ENCODE results near the gene KRT5. TPM values are rescaled to one million over a fixed set of nuclear protein-coding genes. Genes with fewer than 3 reads are reported as not detected.

KRT5 gene
- total RNA-seq, 1 donor = not detected

DNA sequence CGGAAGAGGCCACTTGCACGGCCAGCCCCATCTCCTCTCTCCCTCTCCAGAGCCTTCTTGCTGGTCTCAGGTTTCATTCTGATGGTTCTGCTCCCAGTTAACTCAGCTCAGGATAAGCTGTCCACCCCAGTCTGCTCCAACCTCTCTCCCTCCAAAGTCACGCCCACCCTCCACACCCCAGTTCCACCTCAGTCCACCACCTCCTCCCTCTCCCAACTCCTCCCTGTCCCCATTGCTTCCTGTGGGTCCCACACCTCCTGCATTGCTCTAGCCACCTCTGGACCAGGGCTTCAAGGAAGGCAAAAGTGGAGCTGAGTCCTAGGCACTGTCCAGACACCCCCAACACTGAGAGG is 19.6 kb upstream of the KRT5 start:
- DNase-seq (ENCODE audit: low read depth) = no peak
- TF ChIP-seq, protein P1, sequence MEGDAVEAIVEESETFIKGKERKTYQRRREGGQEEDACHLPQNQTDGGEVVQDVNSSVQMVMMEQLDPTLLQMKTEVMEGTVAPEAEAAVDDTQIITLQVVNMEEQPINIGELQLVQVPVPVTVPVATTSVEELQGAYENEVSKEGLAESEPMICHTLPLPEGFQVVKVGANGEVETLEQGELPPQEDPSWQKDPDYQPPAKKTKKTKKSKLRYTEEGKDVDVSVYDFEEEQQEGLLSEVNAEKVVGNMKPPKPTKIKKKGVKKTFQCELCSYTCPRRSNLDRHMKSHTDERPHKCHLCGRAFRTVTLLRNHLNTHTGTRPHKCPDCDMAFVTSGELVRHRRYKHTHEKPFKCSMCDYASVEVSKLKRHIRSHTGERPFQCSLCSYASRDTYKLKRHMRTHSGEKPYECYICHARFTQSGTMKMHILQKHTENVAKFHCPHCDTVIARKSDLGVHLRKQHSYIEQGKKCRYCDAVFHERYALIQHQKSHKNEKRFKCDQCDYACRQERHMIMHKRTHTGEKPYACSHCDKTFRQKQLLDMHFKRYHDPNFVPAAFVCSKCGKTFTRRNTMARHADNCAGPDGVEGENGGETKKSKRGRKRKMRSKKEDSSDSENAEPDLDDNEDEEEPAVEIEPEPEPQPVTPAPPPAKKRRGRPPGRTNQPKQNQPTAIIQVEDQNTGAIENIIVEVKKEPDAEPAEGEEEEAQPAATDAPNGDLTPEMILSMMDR (IDR thresholded peaks at IDR 0.05; ENCODE audit: insufficient read depth, low read length) = no peak
- H3K4me3 ChIP-seq (ENCODE audit: low read depth, low read length) = no peak overlapping the region

DNA sequence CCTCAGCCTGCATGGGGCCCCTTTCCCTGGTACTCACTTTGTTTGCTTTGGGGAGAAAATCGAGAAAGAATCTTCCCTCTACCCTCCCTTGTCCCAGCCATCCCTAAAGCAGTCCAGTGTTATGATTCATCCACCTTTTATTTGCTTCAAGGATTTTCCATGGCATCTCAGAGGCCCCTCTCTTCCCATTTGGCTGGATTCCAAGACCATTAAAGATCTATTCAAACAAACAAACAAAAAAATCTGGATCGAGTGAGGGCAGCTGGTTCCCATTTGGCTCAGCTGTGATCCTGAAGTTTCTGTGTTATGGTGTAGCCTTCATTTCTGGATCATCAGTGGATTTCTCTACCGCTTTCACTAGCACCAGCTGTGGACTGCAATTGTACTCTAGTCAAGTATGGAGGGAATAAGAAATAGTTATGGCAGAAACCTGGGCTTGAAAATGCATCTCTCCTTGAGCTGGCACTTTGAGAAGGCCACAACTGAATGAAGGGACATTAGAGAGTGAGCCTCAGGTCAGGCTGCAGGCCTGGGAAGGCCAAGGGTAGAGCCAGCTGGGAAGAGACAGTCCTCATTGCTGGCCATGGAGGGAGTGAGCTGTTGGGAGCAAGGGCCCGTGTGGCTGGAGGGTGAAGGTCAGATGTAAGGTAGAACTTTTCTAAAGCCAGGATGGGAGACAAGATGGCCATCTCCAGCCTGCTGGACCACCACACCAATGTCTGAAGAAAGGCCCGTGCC is 19.1 kb upstream of the KRT5 start:
- TF ChIP-seq, protein P1 (IDR thresholded peaks at IDR 0.05; ENCODE audit: insufficient read depth, low read length) = no peak
- peak; percentile 19 for DNase-seq (ENCODE audit: low read depth)
- H3K4me3 ChIP-seq (ENCODE audit: low read depth, low read length) = no peak overlapping the region

DNA sequence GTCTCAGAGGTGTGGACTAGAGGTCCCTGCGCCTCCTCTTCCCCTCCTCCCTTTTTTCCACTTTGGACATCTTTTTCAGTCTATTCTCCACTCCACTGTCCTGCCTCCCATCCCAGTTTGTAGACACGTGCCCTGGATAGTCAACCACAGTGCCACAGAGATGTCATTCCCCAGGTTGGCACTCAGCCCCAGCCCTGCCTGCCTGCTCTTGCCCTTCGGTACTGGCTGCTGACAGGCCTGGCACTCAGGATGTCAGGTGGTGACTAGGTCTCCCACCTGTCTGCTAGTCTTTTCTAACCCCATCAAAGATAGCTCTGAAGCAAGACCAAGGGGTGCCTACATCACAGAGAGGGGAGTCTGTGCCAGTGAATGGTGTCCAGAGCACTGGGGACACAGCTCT is 16.9 kb upstream of the KRT5 start:
- TF ChIP-seq, protein P1 (IDR thresholded peaks at IDR 0.05; ENCODE audit: insufficient read depth, low read length) = no peak
- no peak for DNase-seq (ENCODE audit: low read depth)
- no peak overlapping the region for H3K4me3 ChIP-seq (ENCODE audit: low read depth, low read length)

DNA sequence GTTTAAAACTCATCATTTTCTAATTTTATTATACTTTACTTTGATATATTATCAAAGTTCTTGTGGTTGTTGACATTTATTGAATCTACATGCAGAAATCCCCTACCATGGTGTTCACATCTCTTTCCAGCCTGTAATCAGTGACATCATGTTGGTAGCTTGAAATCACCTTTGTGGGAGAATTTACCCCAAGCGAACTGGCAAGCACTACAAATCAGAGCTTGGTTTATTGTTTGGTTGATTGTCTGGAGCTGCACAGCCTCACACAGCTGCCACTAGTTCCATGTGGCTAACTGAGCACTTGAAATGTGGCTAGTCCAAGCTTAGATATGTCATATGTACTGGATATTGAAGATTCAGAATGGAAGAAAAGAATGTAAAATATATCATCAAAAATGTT is 15.4 kb upstream of the KRT5 start:
- TF ChIP-seq, protein P1 (IDR thresholded peaks at IDR 0.05; ENCODE audit: insufficient read depth, low read length) = no peak
- no peak overlapping the region for H3K4me3 ChIP-seq (ENCODE audit: low read depth, low read length)
- DNase-seq (ENCODE audit: low read depth) = no peak

DNA sequence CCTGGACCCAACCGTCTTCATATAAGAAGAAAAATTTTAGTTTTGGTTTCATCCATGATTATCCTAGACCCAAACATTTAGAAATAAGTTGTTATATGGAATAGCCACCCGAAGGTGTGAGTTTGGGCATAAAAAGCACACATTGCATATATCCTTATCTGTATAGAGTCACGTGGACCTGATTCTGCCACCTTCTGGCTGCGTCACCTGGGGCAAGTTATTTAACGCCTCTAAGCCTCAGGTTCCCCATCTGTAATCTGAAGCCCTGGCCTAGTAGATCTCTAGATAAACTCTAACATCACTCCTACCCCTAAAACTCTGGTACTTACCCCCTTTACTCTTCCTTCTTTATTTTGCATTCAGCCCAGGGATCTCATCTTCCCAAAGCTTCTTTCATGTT is 14.3 kb upstream of the KRT5 start:
- TF ChIP-seq, protein P1 (IDR thresholded peaks at IDR 0.05; ENCODE audit: insufficient read depth, low read length) = no peak
- no peak overlapping the region for H3K4me3 ChIP-seq (ENCODE audit: low read depth, low read length)
- no peak for DNase-seq (ENCODE audit: low read depth)

DNA sequence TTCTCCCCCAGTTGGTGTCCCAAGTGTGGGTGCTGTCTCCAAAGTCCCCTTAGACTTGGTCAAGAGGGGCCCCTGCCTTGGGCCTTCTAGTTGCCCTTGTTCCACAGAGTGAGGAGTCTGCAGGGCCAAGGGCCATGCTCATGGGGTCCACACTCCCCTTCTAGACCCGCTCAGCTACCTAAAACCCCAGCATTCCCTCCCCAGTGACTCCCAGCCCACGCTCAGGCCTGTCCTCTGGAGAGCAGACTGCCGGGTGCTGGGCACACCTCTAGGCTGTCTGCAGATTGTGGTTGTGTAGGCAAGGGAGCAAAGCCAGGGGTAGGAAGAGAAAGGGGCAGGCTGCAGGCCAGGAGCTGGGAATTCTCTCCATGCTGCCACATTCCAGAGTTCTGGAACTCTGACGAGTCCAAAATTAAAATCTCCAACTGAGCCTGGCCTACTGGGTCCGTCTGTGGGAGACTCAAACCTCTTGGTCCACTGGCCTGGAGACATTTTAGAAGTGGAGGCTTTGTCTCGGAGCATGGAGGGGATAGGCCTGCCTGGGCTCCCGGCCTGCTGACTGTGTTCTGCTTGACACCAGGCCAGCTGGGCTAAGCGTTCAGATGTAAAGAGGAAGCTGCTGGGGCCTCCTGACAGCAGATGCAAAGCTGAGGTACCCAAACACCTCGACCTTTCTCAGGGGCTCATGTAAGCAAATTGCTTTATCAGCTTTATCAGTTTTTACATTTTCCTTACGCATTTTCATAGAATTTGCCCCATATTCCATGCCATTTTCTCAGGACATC is 13.7 kb upstream of the KRT5 start:
- no peak for DNase-seq (ENCODE audit: low read depth)
- TF ChIP-seq, protein P1 (IDR thresholded peaks at IDR 0.05; ENCODE audit: insufficient read depth, low read length) = no peak
- no peak overlapping the region for H3K4me3 ChIP-seq (ENCODE audit: low read depth, low read length)

Data from fibroblast of the aortic adventitia (primary cell).